Activated T-helper 1 cell treated with anti-CD3 and anti-CD28 coated beads, Interleukin-12 subunit alpha, Interleukin-12 subunit beta, Interleukin-2, Interleukin-4 antibody, amounts not matched to agents 30 ng/mL and 10 ng/mL and 1 ng/mL, durations not matched to agents 14 hours and 24 hours and 36 hours (primary cell): Measurements from ENCODE around the gene LHPP. TPM values are rescaled to one million over a fixed set of nuclear protein-coding genes. Genes with fewer than 3 reads are reported as not detected.
A peak's percentile ranks its signal among the peaks of the same experiment; 100 is the strongest.

Experiments
- DNase-seq: peaks from one replicate; pipeline ENCODE4 v3.0.0; 2021; ENCODE audit warnings: low spot score
- H3K27ac Mint-ChIP-seq: one replicate; pipeline ENCODE4 v1.8.0; 2021; ENCODE audit warnings: mild to moderate bottlenecking, mixed read lengths
- H3K27me3 Mint-ChIP-seq: one replicate; pipeline ENCODE4 v1.8.0; 2022; ENCODE audit warnings: mild to moderate bottlenecking, moderate library complexity, mixed read lengths; ENCODE audit not compliant: insufficient read depth
- H3K36me3 Mint-ChIP-seq: one replicate; pipeline ENCODE4 v1.8.0; 2021; ENCODE audit warnings: low read depth, mixed read lengths
- H3K4me1 Mint-ChIP-seq: one replicate; pipeline ENCODE4 v1.8.0; 2021; ENCODE audit warnings: low read depth, mixed read lengths
- H3K4me3 Mint-ChIP-seq: one replicate; pipeline ENCODE4 v1.8.0; 2021; ENCODE audit warnings: mild to moderate bottlenecking, moderate library complexity, mixed read lengths
- H3K9me3 Mint-ChIP-seq: one replicate; pipeline ENCODE4 v1.8.0; 2021; ENCODE audit warnings: mixed read lengths
- intact Hi-C: fragments of 100-400 bp; cut with micrococcal nuclease; formaldehyde crosslinking; loops from one replicate; pipeline ENCODE4 v1.15.1; 2024
- total RNA-seq: library from RNA; stranded (reverse); gene quantifications from 2 replicates; pipeline ENCODE4 v1.2.3, GENCODE V29; 2022

The LHPP gene
- total RNA-seq, 1 donor from 2014 or later, result 5.0 TPM

DNA sequence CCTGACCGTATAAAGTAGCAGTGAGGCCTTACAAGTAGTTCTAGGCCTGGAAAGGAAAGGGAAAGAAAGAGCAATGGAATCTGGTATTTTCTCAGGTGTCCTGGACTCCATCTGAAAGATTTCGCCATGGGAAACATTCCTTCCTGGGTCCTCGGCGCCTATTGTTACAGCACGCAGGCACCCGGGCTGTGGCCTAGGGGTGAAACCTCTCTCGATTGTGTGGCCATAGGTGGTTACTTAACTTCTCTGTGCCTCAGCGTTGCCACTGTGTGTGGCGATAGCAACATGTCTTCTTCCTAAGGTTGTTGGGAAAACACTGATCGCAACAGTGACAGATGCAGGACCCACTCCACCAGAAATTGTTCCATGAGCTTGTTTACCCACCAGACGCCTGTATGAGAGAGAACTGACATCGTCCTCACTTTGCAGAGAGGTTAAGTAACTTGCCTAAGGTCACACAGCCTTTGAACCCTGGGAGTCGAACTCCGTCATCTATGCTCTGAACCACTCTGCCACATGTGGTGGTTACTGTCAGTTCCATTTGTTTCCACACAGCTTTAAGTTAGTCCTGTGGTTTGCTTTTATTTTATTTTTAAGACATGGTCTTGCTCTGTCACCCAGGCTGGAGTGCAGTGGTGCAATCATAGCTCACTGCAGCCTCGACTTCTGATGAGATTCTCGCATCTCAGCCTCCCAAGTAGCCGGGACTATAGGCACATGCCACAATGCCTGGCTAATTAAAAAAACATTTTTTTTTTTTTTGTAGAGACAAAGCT lies 73.4 kb downstream of the LHPP start:
- DNase-seq, result no peak
- Mint-ChIP-seq H3K36me3 (no peaks in the 10 kb centered on the region), H3K4me3 (no peak overlapping the region), H3K9me3 (no peaks in the 10 kb centered on the region), H3K27ac (no peak overlapping the region), H3K27me3 (peaks cover 10% of the 10 kb centered on the region), H3K4me1 (peaks cover 5% of the 10 kb centered on the region)
- intact Hi-C loops, result loop anchor here (5.0 kb wide), 1 partner anchor 382 kb away; no protein-coding TSS in a partner anchor

DNA sequence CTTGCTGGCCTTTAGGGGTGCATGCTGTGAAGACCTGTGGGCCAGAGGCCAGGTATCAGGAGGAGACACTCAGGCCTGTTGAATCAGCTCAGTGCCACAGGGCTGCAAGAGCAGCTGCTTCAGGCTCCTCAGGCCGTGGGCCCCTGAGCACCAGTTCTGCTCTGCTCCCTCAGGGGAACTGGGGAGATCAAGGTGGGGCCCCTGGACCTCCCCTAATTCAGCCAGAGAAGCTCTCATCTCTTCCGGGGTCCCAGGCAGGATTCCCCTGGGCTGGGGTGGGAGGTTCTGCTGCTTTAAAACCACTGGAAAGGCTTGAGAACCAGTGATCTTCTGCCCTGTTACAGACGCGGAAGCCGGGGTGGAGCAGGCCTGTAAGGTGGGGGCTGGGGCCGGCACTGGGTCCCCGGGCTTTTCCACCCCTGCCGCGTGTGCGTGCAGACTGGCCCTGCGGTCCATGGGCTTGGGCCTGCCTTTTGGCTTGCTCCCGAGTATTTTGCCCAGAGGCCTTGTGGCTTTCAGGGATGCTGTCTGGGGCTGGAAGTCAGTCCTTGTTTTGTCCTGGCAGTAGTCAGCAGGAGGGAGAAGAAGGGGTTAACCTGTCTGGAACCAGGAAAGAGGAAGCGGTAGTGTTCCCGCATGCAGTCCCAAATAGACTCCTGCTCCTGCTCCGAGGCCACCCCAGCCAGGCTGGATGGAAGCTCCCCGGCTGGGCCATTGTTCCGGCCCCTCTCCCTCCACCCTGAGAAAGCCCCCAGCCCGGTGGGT lies 74.3 kb downstream of the LHPP start:
- Mint-ChIP-seq H3K27ac (no peak overlapping the region), H3K4me3 (no peak overlapping the region), H3K4me1 (no peaks in the 10 kb centered on the region), H3K27me3 (peaks cover 10% of the 10 kb centered on the region), H3K36me3 (no peaks in the 10 kb centered on the region), H3K9me3 (no peaks in the 10 kb centered on the region)
- DNase-seq, result no peak
- intact Hi-C loops, result no loop called here

DNA sequence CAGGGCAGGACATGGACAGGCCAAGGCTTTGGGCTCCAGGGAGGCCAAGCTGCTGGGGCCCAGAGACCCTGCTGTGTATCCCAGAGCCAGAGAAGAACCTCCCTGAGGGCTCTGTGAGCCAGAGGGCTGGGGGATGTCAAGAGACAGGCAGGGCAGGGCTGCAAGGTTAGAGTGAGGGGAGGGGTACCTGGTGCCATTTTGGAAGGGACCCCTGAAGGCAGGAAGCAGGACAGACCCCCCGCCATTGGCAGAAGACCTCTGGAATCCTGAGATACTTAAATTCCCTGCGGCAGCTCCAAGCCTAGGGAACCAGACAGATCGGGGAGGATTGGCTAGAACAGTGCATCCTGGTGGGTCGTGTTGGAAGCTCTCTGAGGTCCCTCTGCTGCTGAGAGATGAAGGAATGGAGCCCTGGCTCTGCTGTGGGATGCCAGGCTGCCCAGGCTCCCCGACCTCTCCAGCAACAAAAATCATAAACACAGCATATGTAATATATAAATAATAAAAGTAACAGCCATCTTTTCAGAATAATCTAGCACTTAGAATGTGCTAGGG lies 75.0 kb downstream of the LHPP start:
- Mint-ChIP-seq H3K9me3 (no peaks in the 10 kb centered on the region), H3K27ac (no peak overlapping the region), H3K27me3 (peaks cover 10% of the 10 kb centered on the region), H3K4me1 (no peaks in the 10 kb centered on the region), H3K36me3 (no peaks in the 10 kb centered on the region), H3K4me3 (no peak overlapping the region)
- DNase-seq, result no peak
- intact Hi-C loops, result no loop called here

DNA sequence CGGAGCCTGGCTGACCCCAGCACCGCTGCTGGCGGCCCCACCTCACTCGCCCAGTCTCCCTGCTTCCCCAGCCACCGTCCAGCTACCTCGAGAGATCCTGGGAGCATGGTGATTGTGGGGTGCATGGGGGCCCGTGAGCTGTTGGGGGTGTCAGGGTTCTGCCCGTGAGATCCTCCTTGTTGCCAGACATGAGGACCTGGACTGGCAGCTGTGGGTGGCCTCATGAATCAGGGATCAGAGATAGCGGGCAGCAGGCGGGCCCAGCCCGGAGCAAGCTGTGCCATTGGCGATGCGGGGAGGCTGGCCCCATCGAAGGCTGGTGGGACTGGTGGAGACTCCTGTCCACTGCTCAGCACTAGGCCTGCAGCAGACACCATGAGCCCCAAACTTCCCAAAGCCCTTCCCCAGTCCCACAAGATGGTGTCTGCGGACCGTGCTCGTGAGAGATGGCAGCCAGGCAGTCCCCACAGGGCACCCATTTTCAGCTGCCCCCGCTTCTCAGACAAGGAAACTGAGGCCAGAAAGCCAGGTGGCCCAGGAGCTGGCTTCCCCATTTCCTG lies 75.6 kb downstream of the LHPP start:
- Mint-ChIP-seq H3K27me3 (peaks cover 7% of the 10 kb centered on the region), H3K4me3 (no peak overlapping the region), H3K36me3 (no peaks in the 10 kb centered on the region), H3K4me1 (no peaks in the 10 kb centered on the region), H3K27ac (no peak overlapping the region), H3K9me3 (no peaks in the 10 kb centered on the region)
- DNase-seq, result no peak
- intact Hi-C loops, result no loop called here

DNA sequence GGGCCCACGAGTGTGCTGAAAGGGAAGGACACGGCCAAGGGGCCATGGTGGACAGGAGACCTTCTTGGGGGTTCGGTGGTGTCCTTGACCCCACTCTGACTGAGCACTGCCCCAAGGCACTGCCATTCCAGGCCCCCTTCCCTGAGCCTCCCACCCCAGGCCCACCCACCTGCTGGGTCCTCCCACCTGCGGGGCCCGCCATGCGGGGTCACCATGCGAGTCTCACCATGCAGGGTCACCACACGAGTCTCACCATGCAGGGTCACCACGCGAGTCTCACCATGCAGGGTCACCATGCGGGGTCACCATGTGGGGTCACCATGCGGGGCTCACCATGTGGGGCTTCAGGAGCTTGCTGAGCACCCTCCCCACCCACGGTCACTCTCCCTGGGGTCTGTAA lies 76.3 kb downstream of the LHPP start:
- no peak overlapping the region for H3K4me3 Mint-ChIP-seq
- intact Hi-C loops, result no loop called here
- no peaks in the 10 kb centered on the region for H3K9me3 Mint-ChIP-seq
- H3K27me3 Mint-ChIP-seq, result peaks cover 6% of the 10 kb centered on the region
- H3K36me3 Mint-ChIP-seq, result no peaks in the 10 kb centered on the region
- no peaks in the 10 kb centered on the region for H3K4me1 Mint-ChIP-seq
- DNase-seq, result no peak
- no peak overlapping the region for H3K27ac Mint-ChIP-seq

DNA sequence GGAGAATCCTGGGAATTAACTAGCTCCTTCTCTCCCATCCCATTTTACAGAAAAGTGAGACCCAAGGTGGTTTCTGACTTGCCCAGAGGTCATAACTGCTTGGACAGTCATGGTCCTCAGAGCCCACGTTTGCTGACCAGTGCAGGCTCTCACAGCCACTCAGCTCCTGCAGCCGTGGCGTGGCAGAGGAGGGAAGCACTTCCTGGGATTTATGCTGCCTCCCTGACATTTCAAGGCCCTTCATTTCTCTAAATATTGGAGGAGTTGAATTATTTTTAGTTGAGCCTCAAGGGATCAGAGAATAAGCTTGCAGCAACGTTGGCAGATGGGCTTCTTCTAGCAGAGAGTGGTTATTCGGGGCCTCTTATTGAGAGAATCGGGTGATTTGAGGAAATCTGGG lies 77.1 kb downstream of the LHPP start:
- H3K27ac Mint-ChIP-seq, result no peak overlapping the region
- peaks cover 3% of the 10 kb centered on the region for H3K27me3 Mint-ChIP-seq
- no peak overlapping the region for H3K4me3 Mint-ChIP-seq
- no peaks in the 10 kb centered on the region for H3K36me3 Mint-ChIP-seq
- H3K9me3 Mint-ChIP-seq, result no peaks in the 10 kb centered on the region
- intact Hi-C loops, result no loop called here
- DNase-seq, result no peak
- H3K4me1 Mint-ChIP-seq, result no peaks in the 10 kb centered on the region

DNA sequence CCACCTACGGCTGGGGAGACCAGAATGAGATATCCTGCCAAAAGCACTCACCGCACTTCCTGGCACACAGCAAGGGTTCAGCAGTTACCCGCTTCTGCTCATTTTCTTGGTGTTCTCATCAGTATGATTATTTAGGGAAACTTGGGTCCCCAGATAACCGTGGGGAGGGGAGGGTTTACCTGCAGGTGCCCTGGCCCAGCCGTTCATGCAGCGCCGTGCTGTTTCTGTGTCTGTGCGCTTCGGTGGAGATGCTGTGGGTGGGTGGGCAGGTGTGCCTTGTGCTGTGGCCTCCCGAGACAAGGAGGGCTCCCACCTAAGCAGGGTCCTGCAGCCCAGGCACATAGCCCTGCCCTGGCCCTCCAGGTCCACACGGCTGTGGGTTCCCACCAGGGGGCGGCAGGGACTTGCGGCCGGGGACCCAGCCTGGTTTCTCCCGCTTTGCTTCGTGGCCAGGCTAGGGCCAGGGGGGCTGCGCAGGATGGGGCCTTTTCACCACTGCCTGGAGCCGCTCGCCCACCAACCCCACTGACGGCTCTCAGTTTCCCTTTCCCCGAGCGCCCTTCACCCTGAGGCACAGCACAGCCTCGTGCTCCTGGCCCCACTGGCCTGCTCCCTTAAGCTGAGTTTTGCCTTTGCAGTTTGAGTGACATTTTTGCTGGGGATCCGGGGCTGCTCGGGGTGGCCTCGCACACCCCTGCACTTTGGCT lies 78.5 kb downstream of the LHPP start:
- Mint-ChIP-seq H3K4me1 (no peaks in the 10 kb centered on the region), H3K4me3 (no peak overlapping the region)
- intact Hi-C loops, result loop anchor here (1.0 kb wide), 3 partner anchors 201 to 287 kb away; no protein-coding TSS in a partner anchor

DNA sequence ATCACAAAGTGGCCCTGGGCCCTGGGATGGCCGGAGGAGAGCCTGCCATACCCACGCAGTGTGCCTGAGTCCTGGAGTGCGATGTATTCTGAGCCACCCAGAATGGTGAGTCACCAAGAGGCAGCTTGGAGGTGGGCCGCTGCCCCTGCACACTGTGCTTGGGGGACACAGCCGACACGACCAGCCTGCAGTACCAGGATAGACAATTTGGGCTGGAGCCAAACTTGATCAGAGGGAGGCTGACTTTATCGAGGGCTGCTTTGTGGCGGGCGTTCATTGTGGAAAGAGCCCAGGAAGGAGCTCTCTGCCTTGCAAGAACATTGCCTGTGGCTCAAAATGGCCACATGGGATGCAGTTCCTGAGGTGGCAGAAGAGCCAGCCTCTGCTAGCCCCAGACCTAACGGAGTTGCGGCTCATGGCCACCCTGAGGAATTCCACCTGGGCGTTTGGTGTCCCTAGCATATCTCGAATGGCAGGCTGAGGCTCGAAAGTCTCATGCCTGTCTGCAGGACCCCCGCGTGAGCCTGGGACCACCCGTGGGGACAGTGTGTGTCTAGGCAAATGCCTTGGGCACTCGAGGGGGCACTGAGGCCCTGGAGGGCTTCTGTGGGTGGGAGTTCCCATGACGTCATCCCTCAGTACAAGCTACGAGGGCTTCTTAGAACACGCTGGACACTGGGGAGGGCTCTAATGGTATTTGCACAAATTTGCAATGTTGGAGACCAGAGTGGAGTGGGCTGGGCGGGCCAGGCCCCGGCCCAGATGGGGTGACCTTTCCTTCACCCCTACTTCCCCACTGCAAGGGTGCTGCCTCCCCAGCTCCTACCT lies 79.7 kb downstream of the LHPP start:
- Mint-ChIP-seq H3K27ac (no peak overlapping the region), H3K4me1 (no peaks in the 10 kb centered on the region), H3K36me3 (no peaks in the 10 kb centered on the region), H3K27me3 (peaks cover 8% of the 10 kb centered on the region), H3K4me3 (no peak overlapping the region), H3K9me3 (no peaks in the 10 kb centered on the region)
- intact Hi-C loops, result no loop called here
- no peak for DNase-seq

More for the DNA sequence above, 78.5 kb downstream of the LHPP start:
- Mint-ChIP-seq H3K36me3 (no peaks in the 10 kb centered on the region), H3K9me3 (no peaks in the 10 kb centered on the region), H3K27ac (no peak overlapping the region), H3K27me3 (peaks cover 4% of the 10 kb centered on the region)
- DNase-seq, result peak; percentile 34

DNA sequence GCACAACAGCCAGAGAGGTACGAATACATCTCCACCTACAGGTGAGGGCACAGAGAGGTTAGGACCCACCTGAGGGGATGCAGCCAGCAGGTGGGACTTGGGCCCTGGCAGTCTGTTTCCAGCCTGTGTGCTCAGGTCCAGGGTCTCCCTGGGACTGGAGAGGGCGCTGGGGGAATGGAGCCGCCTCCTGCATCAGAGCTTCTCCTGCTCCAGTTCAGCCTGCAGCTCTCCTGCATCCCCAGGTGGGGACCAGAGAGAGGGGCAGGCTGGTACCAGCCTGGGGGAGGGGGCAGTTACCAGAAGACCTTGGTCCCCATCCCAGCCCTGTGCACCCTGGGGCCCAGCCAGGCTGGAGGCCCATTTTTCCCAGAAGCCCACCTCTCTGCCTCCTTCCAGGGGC lies 80.7 kb downstream of the LHPP start:
- H3K4me3 Mint-ChIP-seq, result no peak overlapping the region
- no peak overlapping the region for H3K27ac Mint-ChIP-seq
- no peaks in the 10 kb centered on the region for H3K9me3 Mint-ChIP-seq
- no peak for DNase-seq
- intact Hi-C loops, result no loop called here
- no peaks in the 10 kb centered on the region for H3K4me1 Mint-ChIP-seq
- peaks cover 16% of the 10 kb centered on the region for H3K27me3 Mint-ChIP-seq
- H3K36me3 Mint-ChIP-seq, result no peaks in the 10 kb centered on the region

DNA sequence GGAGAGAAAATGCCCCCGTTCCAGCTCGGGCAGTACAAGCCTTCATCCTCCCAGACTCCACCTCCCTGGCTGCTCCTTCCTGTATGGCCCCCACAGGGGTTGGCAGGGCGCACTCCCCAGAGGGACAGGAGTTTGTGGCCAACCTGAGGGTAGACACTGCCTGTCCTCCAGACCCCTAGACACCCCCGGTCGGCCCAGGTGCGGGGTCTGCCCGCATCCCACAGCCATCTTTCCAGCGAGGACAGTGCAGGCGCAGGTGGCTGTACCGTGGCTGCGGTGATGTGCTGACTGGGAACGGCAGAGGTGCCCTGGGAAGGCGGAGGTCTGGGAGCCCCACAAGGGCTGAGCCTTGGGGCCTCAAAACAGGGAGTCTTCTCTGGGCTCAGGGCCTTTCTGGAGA lies 81.5 kb downstream of the LHPP start:
- Mint-ChIP-seq H3K27ac (no peak overlapping the region), H3K4me3 (no peak overlapping the region), H3K36me3 (no peaks in the 10 kb centered on the region), H3K4me1 (no peaks in the 10 kb centered on the region), H3K9me3 (no peaks in the 10 kb centered on the region), H3K27me3 (peaks cover 16% of the 10 kb centered on the region)
- intact Hi-C loops, result no loop called here
- DNase-seq, result no peak

DNA sequence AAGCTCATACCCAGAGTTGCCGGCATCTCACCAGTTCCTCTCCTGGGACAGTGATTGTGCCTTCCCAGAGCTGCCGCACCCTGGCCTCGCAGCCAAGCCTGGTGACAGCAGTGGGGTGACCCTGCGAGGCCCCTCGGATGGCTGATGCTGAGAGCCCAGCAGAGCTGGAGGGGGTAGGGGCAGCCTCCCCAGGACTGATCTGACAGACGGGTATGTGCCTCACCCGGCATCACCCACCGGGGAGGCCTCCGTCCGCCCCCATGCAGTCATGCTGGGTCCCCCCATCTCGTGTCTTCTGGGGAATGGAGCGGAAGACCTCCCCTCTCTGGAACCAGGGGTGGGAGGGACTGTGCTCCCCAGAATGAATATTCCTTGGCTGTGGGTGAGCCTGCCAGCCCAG lies 82.3 kb downstream of the LHPP start:
- Mint-ChIP-seq H3K36me3 (no peaks in the 10 kb centered on the region), H3K27me3 (peaks cover 16% of the 10 kb centered on the region), H3K27ac (no peak overlapping the region), H3K4me3 (no peak overlapping the region), H3K9me3 (no peaks in the 10 kb centered on the region), H3K4me1 (no peaks in the 10 kb centered on the region)
- no peak for DNase-seq
- intact Hi-C loops, result no loop called here

DNA sequence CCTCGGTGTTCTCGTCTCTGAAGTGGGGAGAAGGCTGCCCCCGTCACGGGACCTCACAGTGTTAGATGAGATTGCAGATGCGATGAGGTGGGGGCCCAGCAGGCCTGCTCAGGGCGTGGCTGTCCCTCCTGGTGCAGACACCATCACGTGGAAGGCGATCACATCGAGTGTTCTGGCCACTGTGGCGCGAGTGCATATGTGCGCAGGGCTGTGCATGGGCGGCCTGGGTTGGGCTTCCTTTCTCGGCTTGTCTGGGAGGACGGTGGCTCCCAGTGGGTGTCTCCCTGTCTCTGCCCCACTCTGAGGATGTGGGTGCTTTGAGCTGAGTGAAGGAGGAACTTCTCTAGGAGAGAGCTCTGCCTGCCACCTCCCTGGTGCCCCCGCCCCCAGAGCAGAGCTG lies 83.1 kb downstream of the LHPP start:
- Mint-ChIP-seq H3K4me3 (no peak overlapping the region), H3K36me3 (no peaks in the 10 kb centered on the region), H3K4me1 (no peaks in the 10 kb centered on the region), H3K27ac (no peak overlapping the region), H3K9me3 (no peaks in the 10 kb centered on the region), H3K27me3 (peaks cover 16% of the 10 kb centered on the region)
- DNase-seq, result no peak
- intact Hi-C loops, result no loop called here
